IMR-90 (cell line): ENCODE results near the gene GCC2. TPM values are rescaled to one million over a fixed set of nuclear protein-coding genes. Genes with fewer than 3 reads are reported as not detected.

Experiments
- ATAC-seq: fragments of 200-7000 bp; cut with Tn5 transposase; 2 replicates; pipeline ENCODE4 v1.9.1; 2020; ENCODE audit warnings: low read depth, mild to moderate bottlenecking, moderate library complexity
- BruUV-seq: library from RNA; stranded (reverse); fragments of 400-500 nt; replicated peaks from 2 replicates; lab custom pipeline; 2021; lab: Mats Ljungman, UMichigan
- CTCF ChIA-PET: fragments of 300-600 bp; formaldehyde crosslinking; extraction: SDS; loops from one replicate; lab custom pipeline; 2021; ENCODE audit warnings: antibody characterized with exemption; lab: Yijun Ruan, JAX
- POLR2A ChIA-PET: fragments of 300-600 bp; sonication (Branson Sonifier 250); formaldehyde crosslinking; loops from one replicate; lab custom pipeline; 2022; ENCODE audit warnings: antibody characterized with exemption; ENCODE audit not compliant: unreplicated experiment; lab: Charles Lee
- DNase-seq: peaks from one replicate; pipeline ENCODE4 v3.0.0; 2013
- H2AFZ ChIP-seq: replicated peaks from 2 replicates; pipeline ENCODE3; 2013; ENCODE audit warnings: low read length, mild to moderate bottlenecking; ENCODE audit not compliant: poor library complexity
- H2AK5ac ChIP-seq: 2 replicates; pipeline ENCODE4 v1.6.1; 2013; ENCODE audit warnings: low read depth, low read length, inconsistent platforms
- H2AK9ac ChIP-seq: replicated peaks from 2 replicates; pipeline ENCODE3; 2013; ENCODE audit warnings: mild to moderate bottlenecking, low read depth, low read length, moderate library complexity; ENCODE audit not compliant: poor library complexity
- H2BK120ac ChIP-seq: 2 replicates; pipeline ENCODE4 v1.6.1; 2013; ENCODE audit warnings: low read depth, low read length, inconsistent platforms
- H2BK15ac ChIP-seq: 3 replicates; pipeline ENCODE4 v1.6.1; 2013; ENCODE audit warnings: low read depth, low read length, inconsistent platforms
- H2BK20ac ChIP-seq: 2 replicates; pipeline ENCODE4 v1.6.1; 2013; ENCODE audit warnings: low read depth, mild to moderate bottlenecking, inconsistent platforms, low read length, moderate library complexity
- H2BK5ac ChIP-seq: 2 replicates; pipeline ENCODE4 v1.6.1; 2013; ENCODE audit warnings: mild to moderate bottlenecking, low read depth, low read length, inconsistent platforms; ENCODE audit not compliant: poor library complexity, severe bottlenecking
- H3K14ac ChIP-seq: replicated peaks from 2 replicates; pipeline ENCODE4 v1.6.1; 2013; ENCODE audit warnings: low read depth, low read length, inconsistent platforms
- H3K18ac ChIP-seq: 2 replicates; pipeline ENCODE4 v1.6.1; 2013; ENCODE audit warnings: low read depth, low read length, control low read depth
- H3K23ac ChIP-seq: 2 replicates; pipeline ENCODE4 v1.6.1; 2013; ENCODE audit warnings: low read depth, low read length, inconsistent platforms
- H3K27ac ChIP-seq: 2 replicates; pipeline ENCODE4 v1.5.1; 2013; ENCODE audit warnings: mild to moderate bottlenecking, control low read depth, low read length; ENCODE audit not compliant: insufficient read depth
- H3K27me3 ChIP-seq: 2 replicates; pipeline ENCODE4 v1.6.1; 2013; ENCODE audit warnings: low read length; ENCODE audit not compliant: control insufficient read depth, insufficient read depth
- H3K36me3 ChIP-seq: 2 replicates; pipeline ENCODE4 v1.6.1; 2013; ENCODE audit warnings: low read length, mixed read lengths; ENCODE audit not compliant: control insufficient read depth, insufficient read depth
- H3K4ac ChIP-seq: 2 replicates; pipeline ENCODE4 v1.6.1; 2013; ENCODE audit warnings: low read depth, low read length, inconsistent platforms
- H3K4me1 ChIP-seq: 2 replicates; pipeline ENCODE4 v1.6.1; 2013; ENCODE audit warnings: low read length, mixed read lengths; ENCODE audit not compliant: control insufficient read depth, insufficient read depth
- H3K4me2 ChIP-seq: 2 replicates; pipeline ENCODE4 v1.6.1; 2013; ENCODE audit warnings: low read depth, mild to moderate bottlenecking, control low read depth, low read length, moderate library complexity
- H3K4me3 ChIP-seq: 2 replicates; pipeline ENCODE4 v1.5.1; 2013; ENCODE audit warnings: low read depth, mild to moderate bottlenecking, control low read depth, low read length, moderate library complexity; ENCODE audit not compliant: insufficient read depth
- H3K56ac ChIP-seq: 2 replicates; pipeline ENCODE4 v1.6.1; 2013; ENCODE audit warnings: low read length, inconsistent platforms; ENCODE audit not compliant: insufficient read depth; ENCODE audit errors: extremely low read depth
- H3K79me1 ChIP-seq, 2 experiments: 2 replicates each; pipeline ENCODE4 v1.6.1; 2013; ENCODE audit warnings: low read length in 2 of 2, inconsistent platforms in 1 of 2, low read depth in 1 of 2
- H3K9ac ChIP-seq: 2 replicates; pipeline ENCODE4 v1.6.1; 2013; ENCODE audit warnings: low read depth, low read length, control low read depth
- H3K9me1 ChIP-seq: 2 replicates; pipeline ENCODE4 v1.6.1; 2013; ENCODE audit warnings: low read length, inconsistent platforms; ENCODE audit not compliant: insufficient read depth
- H3K9me3 ChIP-seq: 2 replicates; pipeline ENCODE4 v1.6.1; 2013; ENCODE audit warnings: low read length; ENCODE audit not compliant: control insufficient read depth, insufficient read depth
- H4K20me1 ChIP-seq: 2 replicates; pipeline ENCODE4 v1.6.1; 2013; ENCODE audit warnings: low read length, inconsistent platforms; ENCODE audit not compliant: insufficient read depth
- H4K5ac ChIP-seq: 2 replicates; pipeline ENCODE4 v1.6.1; 2013; ENCODE audit warnings: mild to moderate bottlenecking, low read depth, low read length, control low read depth
- H4K8ac ChIP-seq, 2 experiments: 2 replicates each; pipeline ENCODE4 v1.6.1; 2013; ENCODE audit warnings: low read depth in 2 of 2, low read length in 2 of 2, control low read depth in 1 of 2, inconsistent platforms in 1 of 2
- H4K91ac ChIP-seq: 2 replicates; pipeline ENCODE4 v1.6.1; 2013; ENCODE audit warnings: low read depth, low read length, inconsistent platforms; ENCODE audit not compliant: insufficient read depth
- CHD1 ChIP-seq: IDR thresholded peaks from 2 replicates; pipeline ENCODE4 v1.6.1; 2012; ENCODE audit warnings: low read depth, low read length, improper control_type of control experiment
- FOS ChIP-seq: fragments of 150-350 bp; IDR thresholded peaks from 2 replicates; pipeline ENCODE4 v1.6.1; 2016; ENCODE audit warnings: low read depth, low read length
- MAFK ChIP-seq: IDR thresholded peaks from 2 replicates; pipeline ENCODE4 v1.6.1; 2012; ENCODE audit warnings: low read depth, low read length, improper control_type of control experiment
- MXI1 ChIP-seq: IDR thresholded peaks from 2 replicates; pipeline ENCODE4 v1.6.1; 2012; ENCODE audit warnings: low read depth, mild to moderate bottlenecking, low read length, moderate library complexity, borderline replicate concordance
- NFE2L2 ChIP-seq: fragments of 150-350 bp; IDR thresholded peaks from 2 replicates; pipeline ENCODE4 v1.6.1; 2016; ENCODE audit warnings: low read depth, mild to moderate bottlenecking, low read length
- RAD21 ChIP-seq: IDR thresholded peaks from 2 replicates; pipeline ENCODE4 v1.6.1; 2012; ENCODE audit warnings: low read length, improper control_type of control experiment
- RCOR1 ChIP-seq: IDR thresholded peaks from 2 replicates; pipeline ENCODE4 v1.6.1; 2012; ENCODE audit warnings: mild to moderate bottlenecking, low read length, improper control_type of control experiment; ENCODE audit not compliant: insufficient replicate concordance
- RFX5 ChIP-seq: IDR thresholded peaks from 2 replicates; pipeline ENCODE4 v1.8.0; 2012; ENCODE audit warnings: low read depth, mild to moderate bottlenecking, low read length, moderate library complexity
- WGBS, 2 experiments: methylation state at CpG; one replicate each; pipeline versions ENCODE4 v1.1.5 to v1.1.7; 2013; ENCODE audit warnings: missing lambda C conversion rate in 2 of 2; ENCODE audit not compliant: insufficient read length in 1 of 2; ENCODE audit errors: extremely low coverage in 2 of 2; 5-methylcytosine and 5-hydroxymethylcytosine counted together
- dilution Hi-C: fragments of 300-500 bp; cut with HindIII; formaldehyde crosslinking; loops from one replicate; pipeline ENCODE4 v1.14.3; 2018; ENCODE audit warnings: low sequenced_read_pairs; ENCODE audit not compliant: unreplicated experiment
- in situ Hi-C: fragments of 300-500 bp; cut with MboI; formaldehyde crosslinking; loops from 3 replicates; pipeline ENCODE4 v1.14.3; 2019; ENCODE audit warnings: low sequenced_read_pairs, inconsistent platforms, mixed read lengths
- intact Hi-C: fragments of 100-400 bp; cut with micrococcal nuclease; formaldehyde crosslinking; loops from 2 replicates; pipeline ENCODE4 v1.10.0; 2022
- polyA plus RNA-seq, 3 experiments: library from polyadenylated mRNA; depleted of rRNA; stranded (reverse); fragments of >200 nt; gene quantifications; 2 replicates each; pipeline ENCODE4 v1.2.3, GENCODE V29; 2012; ENCODE audit warnings: low replicate concordance in 1 of 3
- total RNA-seq: library from RNA; depleted of rRNA; stranded (reverse); fragments of >200 nt; gene quantifications from 2 replicates; pipeline ENCODE4 v1.2.3, GENCODE V29; 2012
- TF ChIP-seq, protein P1 (sequence below): conservative IDR thresholded peaks from 2 replicates; pipeline ENCODE4 v1.5.1; 2012; ENCODE audit warnings: mild to moderate bottlenecking, low read depth, low read length, improper control_type of control experiment

The GCC2 gene
- total and polyA plus RNA-seq, 2 of the 4 experiments (the other 2 are of a cell fraction) = 6.4 to 8.6 TPM

DNA sequence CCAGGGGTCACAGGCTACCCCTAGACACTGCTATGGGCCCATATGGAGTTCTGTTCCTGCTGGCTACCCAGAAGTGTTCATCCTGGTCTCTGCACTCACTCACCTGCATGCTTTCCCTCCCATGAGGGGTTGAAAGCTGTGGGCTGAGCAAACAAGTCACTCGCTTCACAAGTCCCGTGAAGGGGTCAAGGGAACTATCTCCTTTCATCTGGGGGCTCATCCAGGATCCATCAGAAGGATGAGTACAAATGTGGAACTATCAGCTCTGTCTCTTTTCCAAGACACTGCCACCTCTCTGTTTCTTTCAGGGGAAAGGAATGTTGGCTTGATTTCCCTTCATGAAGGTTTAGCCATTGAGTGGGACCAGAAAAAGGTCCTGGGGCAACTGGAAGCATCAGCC lies 49.5 kb upstream of the GCC2 start:
- ChIA-PET CTCF (no interaction called here), POLR2A (no interaction called here)
- no peak overlapping the region for H3K9ac ChIP-seq
- DNase-seq = no peak
- peaks cover 4% of the 10 kb centered on the region; the same call in 1 of the 2 replicates for H3K9me1 ChIP-seq
- H3K56ac ChIP-seq = no peak overlapping the region
- H3K4ac ChIP-seq = no peak overlapping the region
- in situ Hi-C loops = no loop called here
- H3K27ac ChIP-seq = no peak overlapping the region
- dilution Hi-C loops = no loop called here
- H3K18ac ChIP-seq = no peak overlapping the region
- no peak overlapping the region for H2BK20ac ChIP-seq
- no peak overlapping the region for H2BK5ac ChIP-seq
- H2BK15ac ChIP-seq = no peak overlapping the region
- H3K9me3 ChIP-seq = peaks cover 22% of the 10 kb centered on the region
- no peak overlapping the region for H3K4me2 ChIP-seq
- no peak overlapping the region for H3K23ac ChIP-seq
- no CpG with 5 or more reads among the region's 2 CpGs for WGBS, 2 experiments
- intact Hi-C loops = no loop called here
- peaks cover 4% of the 10 kb centered on the region; the same call in 1 of the 2 replicates for H3K4me1 ChIP-seq
- TF ChIP-seq MXI1 = no peak
- TF ChIP-seq RCOR1 = no peak
- no peak for TF ChIP-seq MAFK
- no peak for TF ChIP-seq CHD1
- TF ChIP-seq NFE2L2 = no peak
- TF ChIP-seq RFX5 = no peak
- TF ChIP-seq FOS = no peak
- TF ChIP-seq, protein P1, sequence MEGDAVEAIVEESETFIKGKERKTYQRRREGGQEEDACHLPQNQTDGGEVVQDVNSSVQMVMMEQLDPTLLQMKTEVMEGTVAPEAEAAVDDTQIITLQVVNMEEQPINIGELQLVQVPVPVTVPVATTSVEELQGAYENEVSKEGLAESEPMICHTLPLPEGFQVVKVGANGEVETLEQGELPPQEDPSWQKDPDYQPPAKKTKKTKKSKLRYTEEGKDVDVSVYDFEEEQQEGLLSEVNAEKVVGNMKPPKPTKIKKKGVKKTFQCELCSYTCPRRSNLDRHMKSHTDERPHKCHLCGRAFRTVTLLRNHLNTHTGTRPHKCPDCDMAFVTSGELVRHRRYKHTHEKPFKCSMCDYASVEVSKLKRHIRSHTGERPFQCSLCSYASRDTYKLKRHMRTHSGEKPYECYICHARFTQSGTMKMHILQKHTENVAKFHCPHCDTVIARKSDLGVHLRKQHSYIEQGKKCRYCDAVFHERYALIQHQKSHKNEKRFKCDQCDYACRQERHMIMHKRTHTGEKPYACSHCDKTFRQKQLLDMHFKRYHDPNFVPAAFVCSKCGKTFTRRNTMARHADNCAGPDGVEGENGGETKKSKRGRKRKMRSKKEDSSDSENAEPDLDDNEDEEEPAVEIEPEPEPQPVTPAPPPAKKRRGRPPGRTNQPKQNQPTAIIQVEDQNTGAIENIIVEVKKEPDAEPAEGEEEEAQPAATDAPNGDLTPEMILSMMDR = no peak
- no peak for TF ChIP-seq RAD21
- H4K8ac ChIP-seq = no peak overlapping the region
- no peak overlapping the region; the same call in 1 of the 2 replicates for H2AK5ac ChIP-seq
- no peak overlapping the region for H2AFZ ChIP-seq
- H3K4me3 ChIP-seq = no peak overlapping the region
- H2AK9ac ChIP-seq = no peak overlapping the region
- H3K27me3 ChIP-seq = no peaks in the 10 kb centered on the region
- H3K79me1 ChIP-seq = no peaks in the 10 kb centered on the region
- ATAC-seq = no peak
- H3K36me3 ChIP-seq = no peaks in the 10 kb centered on the region
- H3K14ac ChIP-seq = no peak overlapping the region
- H4K20me1 ChIP-seq = no peaks in the 10 kb centered on the region
- H4K91ac ChIP-seq = no peak overlapping the region
- no peak overlapping the region for H4K5ac ChIP-seq
- H2BK120ac ChIP-seq = no peak overlapping the region
- no TSS peak for BruUV-seq
